Stomach (tissue), 9 donors: Measurements from ENCODE around the gene VWA2. TPM values are rescaled to one million over a fixed set of nuclear protein-coding genes. Genes with fewer than 3 reads are reported as not detected.

Experiments used
- DNase-seq, 2 donors: peaks; one replicate each; pipeline versions ENCODE4 v3.0.0 to v3.0.0-alpha.2; 2013 to 2019
- H3K27ac ChIP-seq, 5 donors: fragments of 200-600 bp in 4 of 5; sonication (generic) in 4 of 5; one replicate each; pipeline ENCODE4 v1.5.1; 2013 to 2019; ENCODE audit warnings: mild to moderate bottlenecking in 1 of 5, moderate library complexity in 1 of 5
- H3K27me3 ChIP-seq, 3 donors: fragments of 200-600 bp; sonication (generic); one replicate each; pipeline ENCODE4 v1.5.1; 2017 to 2019; ENCODE audit warnings: mixed run types in 1 of 3
- H3K36me3 ChIP-seq, 4 donors: fragments of 200-600 bp; sonication (generic); 1 replicate in 3 of 4; 2 replicates in 1 of 4; pipeline ENCODE4 v1.5.1; 2016 to 2019
- H3K4me1 ChIP-seq, 4 donors: fragments of 200-600 bp; sonication (generic); one replicate each; pipeline ENCODE4 v1.5.1; 2016 to 2019
- H3K4me3 ChIP-seq, 4 donors: fragments of 200-600 bp; sonication (generic) in 3 of 4; one replicate each; pipeline ENCODE4 v1.5.1; 2016 to 2019; ENCODE audit warnings: mild to moderate bottlenecking in 1 of 4
- H3K9me3 ChIP-seq, 4 donors: fragments of 200-600 bp; sonication (generic); one replicate each; pipeline ENCODE4 v1.5.1; 2016 to 2019
- CTCF ChIP-seq, 7 experiments: fragments of 450-650 bp in 4 of 7; fragments of 200-600 bp in 3 of 7; sonication (generic) in 3 of 7; IDR thresholded peaks; one replicate each; pipeline ENCODE4 v1.5.1; 2016 to 2019; ENCODE audit warnings: antibody characterized with exemption in 7 of 7, control low read depth in 2 of 7, mild to moderate bottlenecking in 1 of 7
- EP300 ChIP-seq: sonication (generic); formaldehyde crosslinking; IDR thresholded peaks from one replicate; pipeline ENCODE4 v1.6.1; 2017; ENCODE audit warnings: antibody characterized with exemption
- POLR2A ChIP-seq, 4 donors: fragments of 450-650 bp; IDR thresholded peaks; one replicate each; pipeline ENCODE4 v1.6.1; 2016; ENCODE audit warnings: antibody characterized with exemption in 4 of 4, control low read depth in 2 of 4, mild to moderate bottlenecking in 1 of 4, moderate library complexity in 1 of 4
- POLR2AphosphoS5 ChIP-seq, 3 donors: sonication (generic); formaldehyde crosslinking; IDR thresholded peaks; one replicate each; pipeline ENCODE4 v1.6.1; 2016; ENCODE audit warnings: antibody characterized with exemption in 3 of 3
- WGBS, 5 donors: extraction: QIAGEN DNeasy Blood & Tissue Kit in 3 of 5; methylation state at CpG; one replicate each; pipeline versions ENCODE4 v1.1.5 to v1.1.7; 2013 to 2018; 5-methylcytosine and 5-hydroxymethylcytosine counted together
- intact Hi-C: fragments of 100-400 bp; cut with DNase I; formaldehyde crosslinking; loops from one replicate; pipeline ENCODE4 v1.15.1; 2023; ENCODE audit warnings: low total_unique reads
- polyA plus RNA-seq, 3 donors: library from polyadenylated mRNA; stranded (reverse); fragments of 200-250 nt; gene quantifications; one replicate each; pipeline ENCODE4 v1.2.3, GENCODE V29; 2013
- total RNA-seq, 5 donors: library from RNA; depleted of rRNA; stranded (reverse); fragments of >200 nt; gene quantifications; one replicate each; pipeline versions ENCODE4 v1.1.0 to v1.2.3, GENCODE V29; 2014 to 2016
- donor health status: healthy with polysubstance abuse.
- donor health status: Bipolar disorder and iron deficiency.
- donor health status: healthy.

Gene VWA2
- total and polyA plus RNA-seq, 8 donors = 0.46 to 20.7 (median 5.8) TPM

- TF ChIP-seq POLR2AphosphoS5 (IDR thresholded peaks at IDR 0.05) = no peak
- TF ChIP-seq CTCF (IDR thresholded peaks at IDR 0.05) = peak in 4 of 7 experiments; percentile 27 to 57 (median 36)
- no peak for TF ChIP-seq EP300
- no peak for TF ChIP-seq POLR2A (IDR thresholded peaks at IDR 0.05)
- Histone ChIP-seq H3K27ac (peak overlapping the region in 3 of 5 donors; percentile 26 to 64 (median 52)), H3K9me3 (no peaks in the 10 kb centered on the region), H3K4me1 (peaks cover 10 to 28% (median 17%) of the 10 kb centered on the region in 4 donors), H3K4me3 (peak overlapping the region; percentile 31 to 41 (median 36)), H3K36me3 (peaks cover 0 to 23% (median 17%) of the 10 kb centered on the region in 4 donors), H3K27me3 (peaks cover 0 to 4% (median 0%) of the 10 kb centered on the region in 3 donors)
- intact Hi-C loops = loop anchor here (10.0 kb wide), 1 partner anchor 130 kb away; no protein-coding TSS in a partner anchor
- WGBS, 5 donors = 7 to 13% (median 9%) methylated on average over 37 to 41 of the region's 41 CpGs
- peak; percentile 59 to 79 for DNase-seq
Observed at GRCh38 chr10:114304571-114305421, 65.7 kb downstream of the VWA2 start.

GRCh38 chr10:114305521-114305925, 66.5 kb downstream of the VWA2 start:
- Histone ChIP-seq H3K27ac (no peak overlapping the region), H3K9me3 (no peaks in the 10 kb centered on the region), H3K4me1 (peaks cover 10 to 28% (median 17%) of the 10 kb centered on the region in 4 donors), H3K36me3 (peaks cover 0 to 20% (median 10%) of the 10 kb centered on the region in 4 donors), H3K4me3 (peak overlapping the region in 1 of 4 donors; percentile 35), H3K27me3 (peaks cover 0 to 4% (median 0%) of the 10 kb centered on the region in 3 donors)
- TF ChIP-seq EP300 = no peak
- TF ChIP-seq POLR2A (IDR thresholded peaks at IDR 0.05) = no peak
- TF ChIP-seq POLR2AphosphoS5 (IDR thresholded peaks at IDR 0.05) = no peak
- no peak for TF ChIP-seq CTCF (IDR thresholded peaks at IDR 0.05)
- WGBS, 5 donors = 80 to 91% (median 89%) methylated on average over 18 of the region's 18 CpGs
- no peak for DNase-seq
- intact Hi-C loops = loop anchor here (10.0 kb wide), 1 partner anchor 129 kb away; no protein-coding TSS in a partner anchor

GRCh38 chr10:114306116-114306973, 67.3 kb downstream of the VWA2 start:
- H3K27ac ChIP-seq = no peak overlapping the region
- DNase-seq = no peak
- H3K36me3 ChIP-seq = peaks cover 0 to 20% (median 2%) of the 10 kb centered on the region in 4 donors
- whole genome bisulfite sequencing, 5 donors = 83 to 93% (median 88%) methylated on average over 10 to 18 of the region's 19 CpGs
- H3K4me3 ChIP-seq = no peak overlapping the region
- intact Hi-C loops = loop anchor here (10.0 kb wide), 1 partner anchor 128 kb away; no protein-coding TSS in a partner anchor
- H3K9me3 ChIP-seq = no peaks in the 10 kb centered on the region
- H3K4me1 ChIP-seq = peaks cover 10 to 28% (median 17%) of the 10 kb centered on the region in 4 donors
- H3K27me3 ChIP-seq = peaks cover 0 to 4% (median 0%) of the 10 kb centered on the region in 3 donors
- TF ChIP-seq EP300 (no peak), POLR2A (IDR thresholded peaks at IDR 0.05) (no peak), POLR2AphosphoS5 (IDR thresholded peaks at IDR 0.05) (no peak), CTCF (IDR thresholded peaks at IDR 0.05) (no peak)

- intact Hi-C loops = loop anchor here (10.0 kb wide), 1 partner anchor 127 kb away; no protein-coding TSS in a partner anchor
- WGBS, 5 donors = 81 to 86% (median 84%) methylated on average over 10 of the region's 10 CpGs
- DNase-seq = no peak
Observed at GRCh38 chr10:114307731-114308130, 68.7 kb downstream of the VWA2 start.

More at GRCh38 chr10:114307731-114308130, 68.7 kb downstream of the VWA2 start:
- Histone ChIP-seq H3K27me3 (peaks cover 0 to 4% (median 0%) of the 10 kb centered on the region in 3 donors), H3K4me3 (no peak overlapping the region), H3K9me3 (no peaks in the 10 kb centered on the region), H3K4me1 (peaks cover 10 to 28% (median 17%) of the 10 kb centered on the region in 4 donors), H3K27ac (no peak overlapping the region), H3K36me3 (peaks cover 0 to 27% (median 3%) of the 10 kb centered on the region in 4 donors)
- TF ChIP-seq CTCF (IDR thresholded peaks at IDR 0.05) (no peak), POLR2A (IDR thresholded peaks at IDR 0.05) (no peak), EP300 (no peak)
